Measurements from ENCODE around the gene CAMSAP2.
"Not testable (repeated sequence)": the region's sequence is repeated elsewhere in the genome, so short reads cannot be mapped to it uniquely, and the experiment has no call there.

CAMSAP2 gene

DNA sequence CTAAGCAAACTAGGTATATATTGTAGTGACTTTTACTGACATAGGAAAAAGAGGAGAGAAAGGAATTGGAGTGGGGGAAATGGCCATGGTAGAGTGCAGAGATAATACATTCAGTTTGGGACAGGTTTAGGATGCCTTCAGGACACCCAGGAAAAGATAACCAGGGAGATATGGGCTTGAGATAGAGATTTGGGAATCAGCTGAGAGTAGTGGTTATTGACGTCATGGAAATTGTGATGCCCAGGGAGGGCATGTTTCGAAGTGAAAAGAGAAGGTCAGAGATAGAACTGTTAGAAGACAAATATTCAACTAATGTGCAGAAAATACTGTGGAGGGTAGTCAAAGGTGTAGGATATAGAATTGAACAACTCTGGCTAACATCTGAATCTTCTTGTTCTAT lies 40.6 kb downstream of the CAMSAP2 start:
- TF ChIP-seq, protein P1, sequence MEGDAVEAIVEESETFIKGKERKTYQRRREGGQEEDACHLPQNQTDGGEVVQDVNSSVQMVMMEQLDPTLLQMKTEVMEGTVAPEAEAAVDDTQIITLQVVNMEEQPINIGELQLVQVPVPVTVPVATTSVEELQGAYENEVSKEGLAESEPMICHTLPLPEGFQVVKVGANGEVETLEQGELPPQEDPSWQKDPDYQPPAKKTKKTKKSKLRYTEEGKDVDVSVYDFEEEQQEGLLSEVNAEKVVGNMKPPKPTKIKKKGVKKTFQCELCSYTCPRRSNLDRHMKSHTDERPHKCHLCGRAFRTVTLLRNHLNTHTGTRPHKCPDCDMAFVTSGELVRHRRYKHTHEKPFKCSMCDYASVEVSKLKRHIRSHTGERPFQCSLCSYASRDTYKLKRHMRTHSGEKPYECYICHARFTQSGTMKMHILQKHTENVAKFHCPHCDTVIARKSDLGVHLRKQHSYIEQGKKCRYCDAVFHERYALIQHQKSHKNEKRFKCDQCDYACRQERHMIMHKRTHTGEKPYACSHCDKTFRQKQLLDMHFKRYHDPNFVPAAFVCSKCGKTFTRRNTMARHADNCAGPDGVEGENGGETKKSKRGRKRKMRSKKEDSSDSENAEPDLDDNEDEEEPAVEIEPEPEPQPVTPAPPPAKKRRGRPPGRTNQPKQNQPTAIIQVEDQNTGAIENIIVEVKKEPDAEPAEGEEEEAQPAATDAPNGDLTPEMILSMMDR (IDR thresholded peaks at IDR 0.05; ENCODE audit: low read length, missing control alignments), result no peak
- no peak overlapping the region for H3K4me3 ChIP-seq (replicated peaks; ENCODE audit: low read depth, low read length)
- DNase-seq (ENCODE audit: low read depth), result no peak

DNA sequence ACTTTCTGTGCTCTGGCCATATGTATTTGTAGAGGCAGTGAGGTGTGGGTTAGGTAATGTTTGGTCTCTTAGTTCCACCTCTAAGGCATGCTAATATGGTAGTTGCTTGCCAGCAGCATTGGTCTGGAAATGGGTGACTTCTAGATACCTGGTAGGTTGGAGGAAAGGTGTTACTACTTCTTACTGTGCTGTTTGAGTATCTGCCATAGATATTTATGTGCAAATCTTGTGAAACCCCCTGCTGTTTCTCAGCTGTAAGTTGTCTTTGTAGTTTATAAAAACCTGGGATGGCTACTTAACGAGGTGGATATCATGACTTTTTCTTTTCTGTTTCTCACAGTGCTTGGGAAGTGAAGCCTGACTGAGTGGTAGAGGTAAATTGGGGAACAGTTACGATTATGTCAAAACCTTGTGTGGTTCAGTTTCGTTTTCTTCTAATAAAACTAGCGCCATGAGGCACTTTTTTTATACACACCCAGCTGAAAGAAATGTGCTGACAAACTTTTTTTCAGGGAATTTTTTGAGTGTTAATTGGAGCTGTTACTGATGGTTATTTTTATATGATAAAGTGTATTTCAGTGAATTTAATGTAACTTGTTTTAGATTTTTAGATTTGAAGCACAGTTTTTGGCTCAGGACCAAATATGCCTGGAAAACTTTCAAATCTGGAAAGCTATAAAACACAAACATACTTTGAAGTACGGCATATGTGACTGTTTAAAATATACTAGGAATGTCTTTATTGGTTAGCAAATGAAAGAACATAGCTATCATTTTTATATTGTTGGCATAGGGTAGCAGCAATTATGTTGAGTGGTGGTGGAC lies 42.1 kb downstream of the CAMSAP2 start:
- peak; percentile 48 for DNase-seq (ENCODE audit: low read depth)
- TF ChIP-seq, protein P1 (IDR thresholded peaks at IDR 0.05; ENCODE audit: low read length, missing control alignments), result no peak
- peak overlapping the region; percentile 0 for H3K4me3 ChIP-seq (replicated peaks; ENCODE audit: low read depth, low read length)

DNA sequence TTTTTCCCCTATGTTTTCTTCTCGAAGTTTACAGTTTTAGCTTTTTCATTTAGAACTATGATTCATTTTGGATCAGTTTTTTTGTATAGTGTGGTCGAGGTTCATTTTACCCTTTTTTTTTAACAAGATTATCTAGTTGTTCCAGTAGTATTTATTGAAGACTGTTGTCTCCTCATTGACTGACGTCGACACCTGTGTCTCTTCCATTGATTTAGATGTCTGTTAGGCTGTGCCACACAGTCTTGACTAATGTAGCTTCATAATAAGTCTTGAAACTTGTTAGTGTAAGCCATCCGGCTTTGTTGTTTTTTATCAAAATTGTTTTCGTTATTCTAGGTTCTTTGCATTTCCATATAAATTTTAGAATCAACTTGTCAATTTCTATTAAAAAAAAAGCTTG lies 45.2 kb downstream of the CAMSAP2 start:
- TF ChIP-seq, protein P1 (IDR thresholded peaks at IDR 0.05; ENCODE audit: low read length, missing control alignments), result no peak
- H3K4me3 ChIP-seq (replicated peaks; ENCODE audit: low read depth, low read length), result no peak overlapping the region
- DNase-seq (ENCODE audit: low read depth), result no peak

DNA sequence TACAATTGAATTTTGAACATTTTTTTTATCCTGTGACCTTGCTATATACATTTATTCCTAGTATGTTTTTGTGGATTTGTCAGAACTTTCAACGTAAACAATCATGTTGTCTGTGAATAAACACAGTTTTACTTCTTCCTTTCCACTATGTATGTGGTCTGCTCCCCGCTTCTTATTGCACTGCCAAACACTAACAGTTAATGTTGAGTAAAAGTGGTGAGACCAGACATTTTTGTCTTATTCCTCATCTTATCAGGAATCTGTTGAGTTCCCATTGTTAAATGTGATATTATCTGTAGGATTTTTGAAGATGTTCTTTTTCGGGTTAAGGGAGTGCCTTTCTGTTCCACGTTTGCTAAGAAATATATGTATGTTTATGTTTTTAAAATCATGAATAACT lies 45.9 kb downstream of the CAMSAP2 start:
- no peak for DNase-seq (ENCODE audit: low read depth)
- H3K4me3 ChIP-seq (replicated peaks; ENCODE audit: low read depth, low read length), result no peak overlapping the region
- TF ChIP-seq, protein P1 (IDR thresholded peaks at IDR 0.05; ENCODE audit: low read length, missing control alignments), result no peak

DNA sequence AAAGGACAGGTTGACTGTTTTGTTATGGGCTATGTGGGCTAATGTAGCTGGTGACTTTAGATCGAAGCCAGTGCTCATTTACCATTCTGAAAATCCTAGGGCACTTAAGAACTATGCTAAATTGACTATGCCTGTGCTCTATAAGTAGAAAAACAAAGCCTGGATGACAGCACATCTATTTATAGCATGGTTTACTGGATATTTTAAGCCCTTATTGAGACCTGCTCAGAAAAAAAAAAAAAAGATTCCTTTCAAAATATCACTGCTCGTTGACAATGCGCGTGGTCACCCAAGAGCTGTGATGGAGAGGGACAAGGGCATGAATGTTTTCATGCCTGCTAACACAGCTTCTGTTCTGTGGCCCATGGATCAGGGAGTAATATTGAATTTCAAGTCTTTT lies 48.1 kb downstream of the CAMSAP2 start:
- no peak for DNase-seq (ENCODE audit: low read depth)
- TF ChIP-seq, protein P1 (IDR thresholded peaks at IDR 0.05; ENCODE audit: low read length, missing control alignments), result no peak
- no peak overlapping the region for H3K4me3 ChIP-seq (replicated peaks; ENCODE audit: low read depth, low read length)

DNA sequence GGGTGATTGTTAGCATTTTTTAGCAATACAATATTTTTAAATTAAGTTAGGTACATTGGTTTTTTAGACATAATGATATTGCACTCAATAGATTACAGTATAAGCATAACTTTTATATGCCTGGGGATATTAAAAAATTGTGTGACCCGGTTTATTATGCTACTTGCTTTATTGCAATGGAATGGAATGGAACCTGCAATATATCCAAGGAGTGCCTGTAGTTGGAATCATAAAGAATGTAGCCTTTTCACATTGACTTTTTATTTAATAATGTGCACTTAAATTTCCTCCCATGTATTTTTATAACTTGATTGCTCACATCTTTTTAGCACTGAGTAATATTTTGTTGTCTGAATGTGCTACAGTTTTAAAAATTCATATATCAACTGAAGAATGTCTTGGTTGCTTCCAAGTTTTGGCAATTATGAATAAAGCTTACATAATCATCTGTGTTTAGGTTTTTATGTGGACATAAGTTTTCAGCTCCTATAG lies 49.2 kb downstream of the CAMSAP2 start:
- TF ChIP-seq, protein P1 (IDR thresholded peaks at IDR 0.05; ENCODE audit: low read length, missing control alignments), result no peak
- DNase-seq (ENCODE audit: low read depth), result no peak
- no peak overlapping the region for H3K4me3 ChIP-seq (replicated peaks; ENCODE audit: low read depth, low read length)

DNA sequence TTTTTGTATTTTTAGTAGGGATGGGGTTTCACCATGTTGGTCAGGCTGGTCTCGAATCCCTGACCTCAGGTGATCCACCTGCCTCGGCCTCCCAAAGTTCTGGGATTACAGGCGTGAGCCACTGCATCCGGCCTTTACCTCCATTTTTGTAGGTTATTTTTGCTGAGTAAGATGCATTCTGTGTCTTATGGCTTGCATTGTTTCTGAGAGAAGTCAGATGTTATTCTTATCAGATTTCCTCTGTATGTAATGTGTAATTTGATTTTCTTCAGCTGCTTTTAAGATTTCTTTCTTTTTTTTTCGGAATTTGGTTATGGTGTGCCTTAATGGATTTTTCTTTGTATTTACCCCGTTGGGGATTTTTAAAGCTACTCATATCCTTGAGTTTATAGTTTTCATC lies 52.3 kb downstream of the CAMSAP2 start:
- H3K4me3 ChIP-seq (replicated peaks; ENCODE audit: low read depth, low read length); DNase-seq (ENCODE audit: low read depth): not testable (repeated sequence)
